ENCODE results near the gene CNTROB.
A peak's percentile ranks its signal among the peaks of the same experiment; 100 is the strongest.

Gene CNTROB

DNA sequence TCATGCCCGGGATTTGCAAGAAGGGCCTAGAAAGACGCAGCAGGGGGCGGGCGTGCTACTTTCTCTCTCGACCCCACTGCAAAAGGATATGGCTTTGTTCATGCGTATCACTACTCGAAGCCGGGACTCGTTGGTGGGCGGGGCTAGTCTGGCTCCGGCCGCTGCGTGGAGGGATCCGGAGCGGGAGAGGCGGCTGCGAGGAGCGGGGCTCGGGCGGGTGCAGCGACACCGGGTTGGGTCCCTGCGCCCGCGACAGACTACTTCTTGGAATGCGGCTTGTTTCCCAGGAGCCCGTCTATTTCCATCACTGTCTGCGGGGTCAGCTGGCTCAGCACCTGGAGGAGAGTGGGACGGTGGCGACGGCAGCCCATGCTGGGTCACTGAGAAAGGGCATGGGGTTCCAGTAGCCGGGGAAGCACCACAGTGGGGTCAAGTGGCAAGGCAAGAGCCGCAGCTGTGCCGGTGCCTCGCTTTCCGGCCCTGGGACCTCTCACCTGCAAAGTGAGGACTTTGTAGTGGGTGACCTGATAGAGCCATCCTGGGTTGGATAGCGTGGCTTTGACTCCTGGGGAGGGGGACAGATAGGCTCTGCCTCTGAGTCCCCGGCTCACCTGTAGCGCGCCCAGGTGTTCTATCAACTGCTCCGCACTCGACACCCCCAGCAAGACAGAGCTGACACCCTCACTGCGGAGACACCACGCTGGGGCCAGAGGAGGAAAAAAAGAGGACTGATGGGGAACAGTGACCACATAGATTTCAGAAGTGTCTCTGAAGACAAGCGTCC, 9.0 kb upstream of the CNTROB start:
- no peak for TF ChIP-seq TAF1 (IDR thresholded peaks at IDR 0.05; ENCODE audit: borderline replicate concordance, insufficient read depth, low read length)
- TF ChIP-seq, protein P1, sequence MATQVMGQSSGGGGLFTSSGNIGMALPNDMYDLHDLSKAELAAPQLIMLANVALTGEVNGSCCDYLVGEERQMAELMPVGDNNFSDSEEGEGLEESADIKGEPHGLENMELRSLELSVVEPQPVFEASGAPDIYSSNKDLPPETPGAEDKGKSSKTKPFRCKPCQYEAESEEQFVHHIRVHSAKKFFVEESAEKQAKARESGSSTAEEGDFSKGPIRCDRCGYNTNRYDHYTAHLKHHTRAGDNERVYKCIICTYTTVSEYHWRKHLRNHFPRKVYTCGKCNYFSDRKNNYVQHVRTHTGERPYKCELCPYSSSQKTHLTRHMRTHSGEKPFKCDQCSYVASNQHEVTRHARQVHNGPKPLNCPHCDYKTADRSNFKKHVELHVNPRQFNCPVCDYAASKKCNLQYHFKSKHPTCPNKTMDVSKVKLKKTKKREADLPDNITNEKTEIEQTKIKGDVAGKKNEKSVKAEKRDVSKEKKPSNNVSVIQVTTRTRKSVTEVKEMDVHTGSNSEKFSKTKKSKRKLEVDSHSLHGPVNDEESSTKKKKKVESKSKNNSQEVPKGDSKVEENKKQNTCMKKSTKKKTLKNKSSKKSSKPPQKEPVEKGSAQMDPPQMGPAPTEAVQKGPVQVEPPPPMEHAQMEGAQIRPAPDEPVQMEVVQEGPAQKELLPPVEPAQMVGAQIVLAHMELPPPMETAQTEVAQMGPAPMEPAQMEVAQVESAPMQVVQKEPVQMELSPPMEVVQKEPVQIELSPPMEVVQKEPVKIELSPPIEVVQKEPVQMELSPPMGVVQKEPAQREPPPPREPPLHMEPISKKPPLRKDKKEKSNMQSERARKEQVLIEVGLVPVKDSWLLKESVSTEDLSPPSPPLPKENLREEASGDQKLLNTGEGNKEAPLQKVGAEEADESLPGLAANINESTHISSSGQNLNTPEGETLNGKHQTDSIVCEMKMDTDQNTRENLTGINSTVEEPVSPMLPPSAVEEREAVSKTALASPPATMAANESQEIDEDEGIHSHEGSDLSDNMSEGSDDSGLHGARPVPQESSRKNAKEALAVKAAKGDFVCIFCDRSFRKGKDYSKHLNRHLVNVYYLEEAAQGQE (IDR thresholded peaks at IDR 0.05; ENCODE audit: insufficient read depth in 1 of 2, low read depth in 2 of 2, low read length in 2 of 2) = no peak
- no peak for TF ChIP-seq SIN3A (IDR thresholded peaks at IDR 0.05; ENCODE audit: borderline replicate concordance, insufficient read depth, low read length)
- TF ChIP-seq POLR2AphosphoS5 (IDR thresholded peaks at IDR 0.05; ENCODE audit: low read depth, low read length) = no peak
- no peak for TF ChIP-seq FOXP2 (optimal IDR thresholded peaks at IDR 0.05; ENCODE audit: borderline replicate concordance, extremely low read depth, extremely low read length, insufficient read depth)

DNA sequence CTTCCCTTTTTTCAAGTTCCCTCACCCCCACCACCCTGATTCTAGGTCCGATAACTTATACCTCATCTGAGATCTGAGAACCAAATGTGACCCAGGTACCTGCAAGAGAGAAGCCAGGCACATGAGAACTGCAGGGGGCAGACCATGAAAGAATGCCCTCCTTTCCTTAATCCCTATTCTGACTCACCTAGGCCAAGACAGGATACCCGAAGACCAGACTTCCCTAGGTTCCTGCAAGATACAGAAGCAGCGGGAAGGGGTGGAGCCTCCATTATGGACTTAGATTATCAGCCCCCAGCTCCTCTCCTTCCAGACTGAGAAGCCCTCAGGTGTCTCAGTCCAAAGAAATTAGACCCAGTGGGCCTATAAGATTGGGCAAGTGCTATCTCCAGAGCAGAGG, 4.4 kb upstream of the CNTROB start:
- TF ChIP-seq SIN3A (IDR thresholded peaks at IDR 0.05; ENCODE audit: borderline replicate concordance, insufficient read depth, low read length) (no peak), POLR2AphosphoS5 (IDR thresholded peaks at IDR 0.05; ENCODE audit: low read depth, low read length) (no peak), TAF1 (IDR thresholded peaks at IDR 0.05; ENCODE audit: borderline replicate concordance, insufficient read depth, low read length) (no peak)

DNA sequence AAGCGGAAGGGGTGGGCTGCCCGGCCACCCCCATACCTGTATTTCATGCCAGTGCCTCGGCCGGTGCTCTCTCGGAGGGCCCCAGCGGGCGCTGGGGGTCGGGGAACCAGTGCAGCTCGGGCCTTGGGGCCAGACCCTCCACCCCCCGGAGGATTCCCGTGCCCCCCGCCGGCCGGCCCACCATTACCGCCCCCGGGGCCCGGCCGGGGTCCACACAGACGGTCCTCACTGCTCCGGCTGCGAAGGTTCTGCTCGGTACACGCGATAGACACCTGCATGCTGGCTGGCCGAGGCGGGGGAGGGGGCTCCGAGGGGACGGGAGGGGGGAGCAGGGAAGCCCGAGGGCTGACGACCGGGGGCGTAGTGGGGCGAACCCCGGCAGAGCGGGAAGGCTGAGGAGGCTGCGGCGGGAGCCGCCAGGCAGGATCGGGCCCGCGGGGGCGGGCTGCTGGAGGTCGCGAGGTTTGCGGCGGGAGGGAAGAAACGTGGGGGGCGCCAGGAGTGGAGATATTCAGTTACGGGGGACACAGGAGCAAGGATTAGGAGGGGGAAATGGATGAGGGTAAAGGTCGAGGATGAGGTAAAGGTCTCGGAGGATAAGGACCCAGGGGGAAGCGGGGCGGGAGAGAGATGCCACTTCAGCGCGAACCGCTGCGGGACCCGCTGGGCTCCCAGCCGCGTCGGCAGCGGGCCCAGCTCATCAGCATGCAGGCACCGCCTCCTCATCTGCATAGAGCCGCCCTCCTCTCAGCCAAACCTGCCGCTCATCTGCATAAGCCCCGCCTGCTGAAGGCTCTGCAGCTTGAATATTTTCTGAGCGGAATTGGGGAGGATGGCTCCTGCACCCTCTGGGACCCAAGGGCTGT, 2.6 kb upstream of the CNTROB start, which contains the start of gene KCNAB3:
Gene KCNAB3 (minus strand): TSS at position 699 of the 866 bp plus-strand sequence. CDS start 421 bp downstream, at position 278.
- TF ChIP-seq TAF1 (IDR thresholded peaks at IDR 0.05; ENCODE audit: borderline replicate concordance, insufficient read depth, low read length) = no peak
- TF ChIP-seq POLR2AphosphoS5 (IDR thresholded peaks at IDR 0.05; ENCODE audit: low read depth, low read length) = no peak
- no peak for TF ChIP-seq SIN3A (IDR thresholded peaks at IDR 0.05; ENCODE audit: borderline replicate concordance, insufficient read depth, low read length)
- no peak for TF ChIP-seq FOXP2 (optimal IDR thresholded peaks at IDR 0.05; ENCODE audit: borderline replicate concordance, extremely low read depth, extremely low read length, insufficient read depth)
- TF ChIP-seq, protein P1 (IDR thresholded peaks at IDR 0.05; ENCODE audit: insufficient read depth in 1 of 2, low read depth in 2 of 2, low read length in 2 of 2) = no peak

DNA sequence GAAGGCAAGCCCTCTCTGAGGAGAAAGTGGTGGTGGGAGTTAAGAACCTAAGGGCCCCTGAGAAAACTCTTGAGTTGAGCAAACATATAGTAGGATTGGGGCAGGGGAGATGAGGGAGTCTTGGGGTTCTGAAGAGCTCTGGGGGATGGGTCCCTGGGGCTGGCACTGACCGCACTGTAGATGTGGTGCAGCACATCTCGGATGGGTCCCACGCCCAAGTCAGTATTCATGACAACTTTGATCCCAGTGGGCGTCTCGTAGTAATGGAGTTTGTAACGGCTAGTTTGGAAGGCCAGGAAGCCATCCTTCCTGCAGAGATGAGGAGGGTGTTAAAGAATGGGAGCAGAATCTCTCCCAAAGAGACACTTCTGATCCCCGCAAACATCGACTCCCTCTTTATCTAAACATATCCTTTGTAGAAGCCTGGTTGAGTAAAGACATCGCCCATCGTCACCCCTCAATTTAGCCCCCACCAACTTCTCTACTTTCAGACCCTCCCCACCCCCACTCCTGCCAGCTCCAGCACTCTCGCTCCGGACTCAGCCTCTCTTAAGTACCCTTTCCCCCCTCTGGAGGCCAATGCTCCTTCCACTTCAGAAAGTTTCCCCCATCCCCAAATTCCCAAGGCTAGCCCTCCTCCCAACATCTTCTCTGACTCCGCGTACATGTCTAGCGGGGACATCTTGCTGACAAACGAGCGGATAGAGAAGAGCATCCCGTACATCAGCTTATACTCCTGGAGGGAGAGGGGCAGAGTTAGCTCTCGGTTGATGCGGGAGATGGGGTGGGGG, 970 bp upstream of the CNTROB start:
- TF ChIP-seq FOXP2 (optimal IDR thresholded peaks at IDR 0.05; ENCODE audit: borderline replicate concordance, extremely low read depth, extremely low read length, insufficient read depth) (no peak), TAF1 (IDR thresholded peaks at IDR 0.05; ENCODE audit: borderline replicate concordance, insufficient read depth, low read length) (no peak), SIN3A (IDR thresholded peaks at IDR 0.05; ENCODE audit: borderline replicate concordance, insufficient read depth, low read length) (no peak), POLR2AphosphoS5 (IDR thresholded peaks at IDR 0.05; ENCODE audit: low read depth, low read length) (no peak)
- TF ChIP-seq, protein P1 (IDR thresholded peaks at IDR 0.05; ENCODE audit: insufficient read depth in 1 of 2, low read depth in 2 of 2, low read length in 2 of 2) = no peak

DNA sequence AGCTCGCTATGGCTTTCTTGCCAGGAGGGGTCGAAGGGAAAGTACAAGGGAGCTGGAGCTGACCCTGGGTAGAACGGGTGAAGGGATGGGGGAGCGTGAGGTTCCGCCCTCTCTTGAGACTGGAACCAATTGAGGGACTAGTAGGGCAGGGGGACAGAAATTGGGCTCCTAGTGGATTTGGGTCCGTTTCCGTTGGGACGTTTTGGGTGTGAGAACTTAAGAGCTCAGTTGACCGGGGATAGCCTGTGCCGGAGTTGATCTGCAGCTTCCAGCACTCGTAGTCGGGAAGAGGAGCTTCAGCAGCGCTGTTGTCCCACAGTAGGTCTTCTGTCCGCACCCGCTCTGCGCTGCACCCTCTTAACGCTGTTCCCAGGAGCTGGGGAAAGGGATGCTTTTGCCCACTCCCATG, 481 bp downstream of the CNTROB start:
- TF ChIP-seq FOXP2 (optimal IDR thresholded peaks at IDR 0.05; ENCODE audit: borderline replicate concordance, extremely low read depth, extremely low read length, insufficient read depth) (no peak), POLR2AphosphoS5 (IDR thresholded peaks at IDR 0.05; ENCODE audit: low read depth, low read length) (no peak), SIN3A (IDR thresholded peaks at IDR 0.05; ENCODE audit: borderline replicate concordance, insufficient read depth, low read length) (peak; percentile 5; the same call in 1 of the 2 replicates)

All from PFSK-1 (cell line).